CD4-positive, alpha-beta T cell treated with Interleukin-2 at 100 ng/mL for 4 hours (primary cell): ENCODE results near the gene MAN2A2.
"Not testable (repeated sequence)": the region's sequence is repeated elsewhere in the genome, so short reads cannot be mapped to it uniquely, and the experiment has no call there.

Source experiments
- DNase-seq: peaks from one replicate; pipeline ENCODE4 v3.0.0-alpha.2; 2020; ENCODE audit warnings: low spot score

Gene MAN2A2

GRCh38 chr15:90884719-90885431 is 18.2 kb upstream of the MAN2A2 start:
- no peak for DNase-seq

- peak; percentile 78 for DNase-seq
Observed at GRCh38 chr15:90885432-90886290, 17.4 kb upstream of the MAN2A2 start.

GRCh38 chr15:90886291-90886614 is 16.8 kb upstream of the MAN2A2 start:
- no peak for DNase-seq

GRCh38 chr15:90887037-90887481 is 16.0 kb upstream of the MAN2A2 start:
- no peak for DNase-seq

- DNase-seq: no peak
Observed at GRCh38 chr15:90889313-90889730, 13.8 kb upstream of the MAN2A2 start.

GRCh38 chr15:90889736-90890456 is 13.2 kb upstream of the MAN2A2 start:
- no peak for DNase-seq

GRCh38 chr15:90890839-90891238 is 12.3 kb upstream of the MAN2A2 start:
- no peak for DNase-seq

GRCh38 chr15:90891346-90891949 is 11.7 kb upstream of the MAN2A2 start:
- no peak for DNase-seq

- DNase-seq: no peak
Observed at GRCh38 chr15:90892023-90892422, 11.1 kb upstream of the MAN2A2 start.

- DNase-seq: no peak
Observed at GRCh38 chr15:90892498-90893174, 10.5 kb upstream of the MAN2A2 start.

- no peak for DNase-seq
Observed at GRCh38 chr15:90893175-90894090, 9.7 kb upstream of the MAN2A2 start.

- DNase-seq: no peak
Observed at GRCh38 chr15:90895571-90896117, 7.5 kb upstream of the MAN2A2 start.

GRCh38 chr15:90897131-90897655 is 5.9 kb upstream of the MAN2A2 start:
- DNase-seq: not testable (repeated sequence)

- no peak for DNase-seq
Observed at GRCh38 chr15:90901175-90902039, 1.7 kb upstream of the MAN2A2 start.

- peak; percentile 74 for DNase-seq
Observed at GRCh38 chr15:90902040-90902839, 862 bp upstream of the MAN2A2 start.

- DNase-seq: no peak
Observed at GRCh38 chr15:90903733-90904536, 833 bp downstream of the MAN2A2 start.

GRCh38 chr15:90904746-90905145 is 1.6 kb downstream of the MAN2A2 start:
- no peak for DNase-seq
